Limb (tissue), 2 donors: Measurements from ENCODE around the gene SLC39A9.

ENCODE experiments used
- DNase-seq, 2 donors: peaks; one replicate each; pipeline ENCODE4 v3.0.0-alpha.2; 2016; ENCODE audit errors: extremely low spot score in 2 of 2

The SLC39A9 gene

GRCh38 chr14:69499436-69499835 lies 100.9 kb downstream of the SLC39A9 start:
- DNase-seq: no peak

DNA sequence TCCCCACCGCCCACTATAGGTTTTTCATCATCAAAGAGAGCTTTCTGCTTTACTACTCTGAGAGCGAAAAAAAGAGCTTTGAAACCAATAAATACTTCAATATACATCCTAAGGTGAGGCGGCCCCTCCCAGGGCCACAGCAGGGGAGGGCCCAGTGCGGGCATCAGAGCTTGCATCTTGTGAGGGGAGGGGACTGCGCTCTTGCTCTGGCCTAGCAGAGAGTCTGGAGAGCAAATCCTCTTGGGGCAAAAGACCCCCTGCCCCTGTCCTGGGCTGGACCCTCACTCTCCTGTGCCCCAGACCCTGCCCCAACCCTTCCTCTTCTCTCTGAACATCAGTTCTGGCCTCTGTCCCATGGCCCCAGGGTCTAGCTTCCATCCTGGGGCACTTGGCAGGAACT lies 101.6 kb downstream of the SLC39A9 start:
- DNase-seq: no peak

DNA sequence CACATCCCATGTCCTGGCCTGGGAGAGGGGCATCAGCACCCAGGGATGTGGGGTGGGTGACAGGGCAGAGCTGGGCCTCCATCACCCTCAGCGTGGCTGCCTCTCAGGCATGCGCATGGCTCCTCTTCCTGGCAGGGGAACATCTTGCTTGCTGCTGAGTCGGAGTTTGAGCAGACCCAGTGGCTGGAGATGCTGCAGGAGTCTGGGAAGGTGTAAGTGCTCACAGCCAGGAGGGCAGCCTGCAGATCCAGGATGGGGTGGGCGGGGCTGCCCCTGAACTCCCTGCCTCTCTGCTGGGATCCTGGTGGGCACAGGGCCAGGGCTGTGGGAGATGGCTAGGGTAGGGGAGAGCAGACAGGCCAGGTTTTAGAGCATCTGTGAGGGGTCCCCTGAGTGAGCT lies 102.2 kb downstream of the SLC39A9 start:
- no peak for DNase-seq

DNA sequence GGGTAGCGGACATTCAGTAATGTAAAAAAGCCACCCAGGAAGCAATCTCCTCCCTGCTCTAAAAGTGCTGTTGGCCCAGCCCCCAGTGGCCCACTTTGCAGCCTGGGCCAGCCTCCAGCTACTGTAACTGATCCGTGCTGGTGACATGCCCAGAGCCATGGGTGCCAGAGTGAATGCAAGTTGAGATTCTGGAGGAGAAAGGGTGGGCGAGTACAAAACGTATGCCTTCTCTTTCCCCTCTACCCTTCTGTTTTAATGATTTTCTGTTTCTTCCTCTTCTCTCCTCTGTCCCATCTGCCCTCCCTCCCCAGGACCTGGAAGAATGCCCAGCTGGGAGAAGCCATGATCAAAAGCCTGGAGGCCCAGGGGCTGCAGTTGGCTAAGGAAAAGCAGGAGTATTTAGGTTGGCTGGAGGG lies 102.9 kb downstream of the SLC39A9 start:
- DNase-seq: peak; percentile 25 to 73

GRCh38 chr14:69504775-69505174 lies 106.3 kb downstream of the SLC39A9 start:
- no peak for DNase-seq

- DNase-seq: no peak
Measured at GRCh38 chr14:69505338-69506240, 107.1 kb downstream of the SLC39A9 start.

GRCh38 chr14:69506241-69506595 lies 107.7 kb downstream of the SLC39A9 start:
- no peak for DNase-seq
